HEK293T (cell line): ENCODE measurements around the gene NUDT12.

ENCODE experiments used
- CTCF ChIA-PET: fragments of 350-600 bp; formaldehyde crosslinking; extraction: SDS; loops from one replicate; lab custom pipeline; 2021; ENCODE audit warnings: antibody characterized with exemption, inconsistent platforms; lab: Yijun Ruan, JAX
- POLR2A ChIA-PET: fragments of 350-600 bp; formaldehyde crosslinking; extraction: SDS; loops from one replicate; lab custom pipeline; 2020; ENCODE audit warnings: antibody characterized with exemption, inconsistent platforms; lab: Yijun Ruan, JAX
- DNase-seq: peaks from one replicate; pipeline ENCODE4 v3.0.0; 2012; ENCODE audit warnings: mixed read lengths; ENCODE audit errors: extremely low spot score
- ARNT ChIP-seq: fragments of 450-650 bp; IDR thresholded peaks from 2 replicates; pipeline ENCODE4 v1.6.1; 2017; ENCODE audit warnings: mild to moderate bottlenecking
- BHLHE40 ChIP-seq: fragments of 450-650 bp; IDR thresholded peaks from 2 replicates; pipeline ENCODE4 v1.6.1; 2016; ENCODE audit warnings: mild to moderate bottlenecking, moderate library complexity, borderline replicate concordance
- CTBP1 ChIP-seq: fragments of 450-650 bp; IDR thresholded peaks from 2 replicates; pipeline ENCODE4 v1.6.1; 2016; ENCODE audit warnings: borderline replicate concordance
- ELF4 ChIP-seq: fragments of 450-650 bp; IDR thresholded peaks from 2 replicates; pipeline ENCODE4 v1.6.1; 2017; ENCODE audit warnings: antibody characterized with exemption
- FOXA1 ChIP-seq: fragments of 450-650 bp; IDR thresholded peaks from 2 replicates; pipeline ENCODE4 v1.6.1; 2016; ENCODE audit warnings: mild to moderate bottlenecking
- FOXK2 ChIP-seq: fragments of 450-650 bp; IDR thresholded peaks from 2 replicates; pipeline ENCODE4 v1.6.1; 2016; ENCODE audit warnings: mild to moderate bottlenecking
- FOXM1 ChIP-seq: fragments of 450-650 bp; IDR thresholded peaks from 2 replicates; pipeline ENCODE4 v1.6.1; 2017; ENCODE audit warnings: mild to moderate bottlenecking, borderline replicate concordance
- HDGF ChIP-seq: fragments of 450-650 bp; IDR thresholded peaks from 2 replicates; pipeline ENCODE4 v1.6.1; 2017; ENCODE audit warnings: antibody characterized with exemption, borderline replicate concordance
- L3MBTL2 ChIP-seq: fragments of 450-650 bp; conservative IDR thresholded peaks from 2 replicates; pipeline ENCODE4 v1.6.1; 2016; ENCODE audit warnings: mild to moderate bottlenecking
- LEF1 ChIP-seq: fragments of 450-650 bp; IDR thresholded peaks from 2 replicates; pipeline ENCODE4 v1.6.1; 2017; ENCODE audit warnings: mild to moderate bottlenecking, borderline replicate concordance
- NFRKB ChIP-seq: fragments of 450-650 bp; IDR thresholded peaks from 2 replicates; pipeline ENCODE4 v1.6.1; 2016; ENCODE audit warnings: mild to moderate bottlenecking, moderate library complexity
- PKNOX1 ChIP-seq: fragments of 450-650 bp; IDR thresholded peaks from 2 replicates; pipeline ENCODE4 v1.6.1; 2016
- SP1 ChIP-seq: fragments of 450-650 bp; IDR thresholded peaks from 2 replicates; pipeline ENCODE4 v1.6.1; 2017
- SUZ12 ChIP-seq: fragments of 450-650 bp; IDR thresholded peaks from 2 replicates; pipeline ENCODE4 v1.6.1; 2016; ENCODE audit warnings: mild to moderate bottlenecking
- TARDBP ChIP-seq: fragments of 450-650 bp; IDR thresholded peaks from 2 replicates; pipeline ENCODE4 v1.6.1; 2016
- ZNF384 ChIP-seq: fragments of 450-650 bp; IDR thresholded peaks from 2 replicates; pipeline ENCODE4 v1.6.1; 2016

Gene NUDT12

DNA sequence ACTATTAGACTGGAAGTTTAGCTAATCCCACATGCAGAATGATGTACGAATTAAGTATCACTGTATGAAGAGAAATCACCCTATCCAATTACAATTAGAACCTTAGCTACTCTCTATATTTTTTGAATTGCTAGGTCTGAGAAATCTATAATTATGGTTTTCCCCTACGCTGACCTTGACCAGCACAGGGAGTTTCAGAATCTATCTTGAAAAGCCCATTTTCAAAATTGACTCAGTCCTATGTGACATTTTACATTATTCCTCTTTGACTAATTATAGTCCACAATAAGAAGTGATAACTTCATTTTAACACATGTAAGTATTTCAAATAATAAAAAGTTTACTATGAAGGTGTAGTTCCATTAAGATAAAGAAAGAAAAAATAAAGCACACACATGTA lies 21.5 kb downstream of the NUDT12 start:
- DNase-seq: no peak
- POLR2A ChIA-PET: no interaction called here
- no peak for TF ChIP-seq ARNT
- no peak for TF ChIP-seq HDGF
- no peak for TF ChIP-seq L3MBTL2
- TF ChIP-seq PKNOX1: no peak
- TF ChIP-seq NFRKB: no peak
- no peak for TF ChIP-seq BHLHE40
- CTCF ChIA-PET: no interaction called here

GRCh38 chr5:103539376-103540330 lies 22.9 kb downstream of the NUDT12 start:
- TF ChIP-seq FOXA1: no peak
- no peak for TF ChIP-seq LEF1
- TF ChIP-seq FOXK2: no peak
- no peak for TF ChIP-seq BHLHE40
- TF ChIP-seq HDGF: no peak
- no peak for TF ChIP-seq CTBP1
- TF ChIP-seq ZNF384: no peak
- TF ChIP-seq PKNOX1: no peak
- no peak for TF ChIP-seq TARDBP
- no peak for TF ChIP-seq SUZ12
- TF ChIP-seq FOXM1: no peak
- no peak for TF ChIP-seq NFRKB
- no peak for TF ChIP-seq SP1
- no peak for TF ChIP-seq L3MBTL2
- no peak for TF ChIP-seq ARNT
- TF ChIP-seq ELF4: no peak
- no peak for DNase-seq
- ChIA-PET CTCF (no interaction called here), POLR2A (no interaction called here)

- POLR2A ChIA-PET: no interaction called here
- no peak for DNase-seq
- CTCF ChIA-PET: interaction anchor here (0.6 kb wide), 1 partner anchor 253 kb away, joined by 3 read pairs; no protein-coding TSS in a partner anchor
- no peak for TF ChIP-seq ELF4
- TF ChIP-seq ZNF384: no peak
- no peak for TF ChIP-seq TARDBP
- no peak for TF ChIP-seq FOXK2
- TF ChIP-seq SP1: no peak
- no peak for TF ChIP-seq HDGF
- TF ChIP-seq SUZ12: no peak
- no peak for TF ChIP-seq CTBP1
- no peak for TF ChIP-seq NFRKB
- no peak for TF ChIP-seq FOXA1
- no peak for TF ChIP-seq ARNT
- no peak for TF ChIP-seq FOXM1
- TF ChIP-seq BHLHE40: no peak
- TF ChIP-seq LEF1: no peak
- no peak for TF ChIP-seq L3MBTL2
- TF ChIP-seq PKNOX1: no peak
Observed at GRCh38 chr5:103532086-103532734, 30.4 kb downstream of the NUDT12 start.

DNA sequence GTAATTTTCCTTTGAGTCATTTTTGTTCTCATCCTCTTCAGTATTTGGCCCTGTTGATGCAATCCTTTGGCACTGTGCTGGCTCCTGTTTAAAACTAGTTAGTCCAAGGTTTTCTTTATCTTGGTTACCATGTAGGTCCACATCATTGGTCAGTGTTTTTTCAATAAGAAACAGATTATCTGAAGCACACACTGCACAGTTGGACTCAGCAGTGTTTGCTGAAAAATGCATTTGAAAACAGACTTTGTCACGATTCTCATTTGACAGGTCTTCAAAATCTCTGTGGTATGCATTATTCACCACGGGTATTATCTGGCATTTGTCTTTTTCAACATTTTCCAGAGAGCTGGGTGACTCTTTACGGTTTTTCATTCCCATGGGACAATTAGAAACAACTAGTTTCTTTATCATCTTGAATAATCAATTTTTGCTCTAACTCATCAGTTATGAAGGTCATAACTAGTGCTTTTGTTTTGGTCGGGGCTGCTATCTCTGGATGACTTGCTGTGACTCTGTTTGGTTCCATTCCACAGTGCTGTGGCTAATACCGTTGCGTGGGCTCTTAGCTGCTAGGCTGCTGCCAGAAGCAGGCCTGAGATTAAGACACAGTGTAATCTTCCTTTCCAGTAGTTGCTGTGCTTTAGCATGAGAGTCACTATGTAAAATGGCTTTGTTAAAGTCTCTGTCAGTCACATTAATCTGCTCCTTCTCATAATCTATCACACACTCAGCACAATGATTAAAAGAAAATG lies 36.2 kb downstream of the NUDT12 start:
- TF ChIP-seq HDGF: no peak
- no peak for TF ChIP-seq FOXM1
- TF ChIP-seq NFRKB: no peak
- TF ChIP-seq FOXK2: no peak
- TF ChIP-seq ARNT: no peak
- no peak for TF ChIP-seq TARDBP
- TF ChIP-seq L3MBTL2: no peak
- TF ChIP-seq PKNOX1: no peak
- no peak for TF ChIP-seq SP1
- TF ChIP-seq BHLHE40: no peak
- no peak for TF ChIP-seq FOXA1
- TF ChIP-seq LEF1: no peak
- TF ChIP-seq ZNF384: no peak
- no peak for TF ChIP-seq CTBP1
- no peak for TF ChIP-seq SUZ12
- no peak for TF ChIP-seq ELF4

More for the DNA sequence above, 36.2 kb downstream of the NUDT12 start:
- DNase-seq: no peak
- CTCF ChIA-PET: no interaction called here
- POLR2A ChIA-PET: no interaction called here
